Fibroblast of villous mesenchyme (primary cell): Measurements from ENCODE around the gene SMPD2. TPM values are rescaled to one million over a fixed set of nuclear protein-coding genes. Genes with fewer than 3 reads are reported as not detected.

ENCODE experiments used
- DNase-seq: peaks from one replicate; pipeline ENCODE4 v3.0.0-alpha.2; 2010; ENCODE audit warnings: low read depth
- H3K4me3 ChIP-seq: 2 replicates; pipeline ENCODE4 v1.5.1; 2011; ENCODE audit warnings: low read depth, mild to moderate bottlenecking, low read length
- total RNA-seq: library from RNA; depleted of rRNA; stranded (reverse); fragments of >200 nt; gene quantifications from 2 replicates; pipeline ENCODE4 v1.2.3, GENCODE V29; 2012
- TF ChIP-seq, protein P1 (sequence below): IDR thresholded peaks from 2 replicates; pipeline ENCODE4 v1.5.1; 2012; ENCODE audit warnings: low read depth, mild to moderate bottlenecking, low read length; ENCODE audit not compliant: insufficient read depth

SMPD2 gene
- total RNA-seq, 1 donor: 7.3 TPM

DNA sequence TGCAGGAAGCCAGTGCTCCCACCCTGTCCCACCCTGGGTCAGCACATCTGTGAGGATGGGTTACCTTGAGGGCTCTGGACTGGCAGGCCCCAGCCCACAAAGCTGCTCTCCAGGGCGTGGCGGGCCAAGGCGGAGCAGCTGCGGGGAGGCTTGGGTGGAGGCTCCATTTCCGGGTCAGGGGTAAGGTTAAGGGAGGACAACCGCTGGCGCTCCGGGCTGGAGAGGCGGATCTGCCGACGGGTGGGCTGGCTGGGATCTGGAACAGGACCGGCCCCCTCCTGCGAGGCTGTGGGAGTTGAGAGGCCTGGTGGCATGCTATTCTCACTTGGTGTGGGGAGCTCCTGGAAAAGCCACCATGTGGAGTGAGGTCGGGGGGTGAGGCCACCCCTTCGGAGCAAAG, 5.5 kb downstream of the SMPD2 start:
- TF ChIP-seq, protein P1, sequence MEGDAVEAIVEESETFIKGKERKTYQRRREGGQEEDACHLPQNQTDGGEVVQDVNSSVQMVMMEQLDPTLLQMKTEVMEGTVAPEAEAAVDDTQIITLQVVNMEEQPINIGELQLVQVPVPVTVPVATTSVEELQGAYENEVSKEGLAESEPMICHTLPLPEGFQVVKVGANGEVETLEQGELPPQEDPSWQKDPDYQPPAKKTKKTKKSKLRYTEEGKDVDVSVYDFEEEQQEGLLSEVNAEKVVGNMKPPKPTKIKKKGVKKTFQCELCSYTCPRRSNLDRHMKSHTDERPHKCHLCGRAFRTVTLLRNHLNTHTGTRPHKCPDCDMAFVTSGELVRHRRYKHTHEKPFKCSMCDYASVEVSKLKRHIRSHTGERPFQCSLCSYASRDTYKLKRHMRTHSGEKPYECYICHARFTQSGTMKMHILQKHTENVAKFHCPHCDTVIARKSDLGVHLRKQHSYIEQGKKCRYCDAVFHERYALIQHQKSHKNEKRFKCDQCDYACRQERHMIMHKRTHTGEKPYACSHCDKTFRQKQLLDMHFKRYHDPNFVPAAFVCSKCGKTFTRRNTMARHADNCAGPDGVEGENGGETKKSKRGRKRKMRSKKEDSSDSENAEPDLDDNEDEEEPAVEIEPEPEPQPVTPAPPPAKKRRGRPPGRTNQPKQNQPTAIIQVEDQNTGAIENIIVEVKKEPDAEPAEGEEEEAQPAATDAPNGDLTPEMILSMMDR: no peak
- H3K4me3 ChIP-seq: no peak overlapping the region
- no peak for DNase-seq

DNA sequence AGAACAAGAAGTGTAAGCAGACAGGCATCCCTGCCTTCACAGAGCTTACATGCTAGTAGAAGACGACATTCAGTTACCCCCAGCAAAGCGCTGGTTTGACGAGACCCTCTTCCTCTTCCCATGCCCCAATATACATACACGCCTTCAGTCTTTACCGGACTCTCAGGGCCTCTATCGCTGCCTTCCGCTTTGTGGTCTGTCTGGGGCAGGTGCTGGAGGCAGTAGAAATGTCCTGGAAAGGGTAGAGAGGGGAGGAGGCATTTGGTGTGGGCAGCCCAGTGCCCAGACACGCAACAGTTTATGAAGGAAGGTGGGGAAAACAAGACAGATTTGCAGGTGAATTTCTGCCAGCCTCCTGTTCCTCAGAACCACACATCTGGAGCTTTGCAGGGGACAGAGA, 6.0 kb downstream of the SMPD2 start:
- no peak overlapping the region for H3K4me3 ChIP-seq
- DNase-seq: no peak
- TF ChIP-seq, protein P1: no peak

DNA sequence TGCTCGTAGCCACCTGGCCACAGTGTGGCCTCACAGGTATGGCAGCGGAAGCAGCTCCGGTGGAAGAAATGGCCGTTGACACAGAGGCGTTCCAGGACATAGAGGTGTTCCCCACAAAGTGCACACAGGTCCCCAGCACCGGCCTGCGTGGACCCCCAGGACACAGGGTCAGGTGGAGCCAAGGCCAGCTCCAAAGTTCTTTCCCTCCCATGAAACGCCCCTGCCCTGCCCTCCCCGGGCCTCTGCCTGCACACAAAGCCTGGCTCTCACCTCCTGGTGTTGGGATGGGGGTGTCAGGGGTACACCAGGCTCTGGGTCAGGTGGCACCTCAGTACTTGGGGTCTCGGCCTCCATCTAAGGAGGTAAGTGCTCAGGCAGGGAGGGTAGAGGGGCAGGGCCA, 6.6 kb downstream of the SMPD2 start:
- TF ChIP-seq, protein P1: no peak
- no peak overlapping the region for H3K4me3 ChIP-seq
- DNase-seq: no peak

DNA sequence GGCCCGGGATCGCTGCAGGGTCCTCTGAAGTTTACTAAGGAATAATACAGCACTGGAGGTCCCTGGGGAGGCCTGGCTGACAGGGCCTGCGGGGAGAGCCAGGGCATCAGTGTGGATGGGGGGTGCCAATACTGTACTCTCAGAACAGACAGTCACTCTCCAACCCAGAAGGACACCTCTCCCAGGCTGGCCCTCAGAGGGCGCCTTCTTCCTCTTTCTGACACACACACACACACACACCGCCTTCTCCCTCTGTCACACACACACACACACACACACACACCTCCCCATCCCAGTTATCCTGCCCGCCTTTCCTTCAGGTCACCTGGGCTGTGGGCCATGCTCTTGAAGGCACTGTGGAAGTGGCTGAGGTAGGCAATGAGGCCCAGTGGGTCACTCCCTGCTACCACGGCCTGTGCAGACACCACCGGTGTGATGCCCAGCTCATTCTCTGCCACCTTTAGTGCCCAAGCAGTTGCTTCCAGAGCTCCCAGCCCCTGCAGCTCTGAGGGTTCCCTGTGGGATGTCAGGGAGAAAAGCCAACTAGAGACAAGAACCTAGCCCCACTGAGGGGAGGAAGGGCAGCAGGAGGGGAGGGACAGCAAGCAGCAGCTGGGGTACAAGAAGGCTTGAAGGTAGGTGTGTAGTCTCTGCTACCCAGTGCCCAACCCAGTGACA, 7.5 kb downstream of the SMPD2 start:
- TF ChIP-seq, protein P1: no peak
- no peak for DNase-seq
- H3K4me3 ChIP-seq: no peak overlapping the region

DNA sequence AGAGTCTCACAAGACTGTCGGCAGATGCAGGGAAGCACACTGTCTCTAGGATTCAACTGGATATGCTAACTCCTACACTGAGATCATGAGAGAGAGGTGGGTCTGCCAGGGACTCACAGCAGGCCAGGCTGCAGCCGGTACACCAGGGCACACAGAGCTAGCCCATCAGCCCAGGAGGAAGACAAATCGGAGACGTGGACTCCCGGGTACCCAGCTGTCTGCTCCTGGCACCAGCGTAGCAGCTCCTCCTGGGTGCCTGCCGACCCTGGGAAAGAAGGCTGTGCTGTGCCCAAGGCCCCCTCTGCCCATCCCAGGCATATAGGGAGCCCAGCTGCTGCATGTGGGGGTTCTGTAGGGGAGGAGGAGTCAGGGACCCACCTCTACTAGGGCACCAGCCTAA, 8.1 kb downstream of the SMPD2 start:
- no peak for DNase-seq
- TF ChIP-seq, protein P1: no peak

DNA sequence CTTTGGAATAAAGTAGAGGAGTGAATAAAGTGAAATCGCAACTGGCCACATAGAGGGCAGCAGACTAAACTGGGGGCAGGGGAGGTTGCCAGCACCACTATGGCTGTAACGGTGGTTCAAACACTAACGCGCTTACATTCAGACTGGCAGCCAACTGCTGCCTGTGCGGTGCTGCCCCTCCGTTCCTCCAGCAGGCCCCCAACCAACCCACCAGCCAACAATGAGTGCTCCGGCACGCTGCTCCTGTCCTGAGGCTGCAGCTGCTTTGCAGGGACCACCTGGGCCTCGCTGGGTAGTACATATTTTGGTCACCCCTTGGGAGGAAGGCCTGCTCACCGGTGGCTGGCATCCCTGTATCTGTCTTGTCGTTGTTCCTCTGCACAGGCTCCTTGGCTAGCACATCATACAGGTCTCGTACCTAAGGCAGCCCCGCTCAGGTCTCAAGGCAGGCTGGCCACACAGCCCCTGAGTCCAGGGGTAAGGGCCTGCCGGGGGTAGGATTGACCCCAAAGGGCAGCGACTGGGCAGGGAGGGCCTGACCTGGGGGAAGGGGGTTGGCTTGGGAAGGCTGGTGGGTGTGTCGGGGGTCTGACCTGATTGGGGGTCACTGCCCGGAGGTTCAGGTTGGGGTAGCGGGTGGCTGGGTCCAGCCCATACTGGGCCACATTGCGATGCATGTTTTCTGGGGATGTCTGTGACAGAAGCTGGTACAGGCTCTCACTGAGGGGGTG, 8.7 kb downstream of the SMPD2 start:
- no peak for DNase-seq
- TF ChIP-seq, protein P1: no peak

More for the DNA sequence above, 8.1 kb downstream of the SMPD2 start:
- H3K4me3 ChIP-seq: no peak overlapping the region

More for the DNA sequence above, 8.7 kb downstream of the SMPD2 start:
- no peak overlapping the region for H3K4me3 ChIP-seq
